SK-N-SH treated with all-trans-retinoic acid at 6 μM for 48 hours (cell line): ENCODE results near the gene PPP3CA.

Experiments used
- ARNTL ChIP-seq: fragments of 450-650 bp; formaldehyde crosslinking; IDR thresholded peaks from 2 replicates; pipeline ENCODE4 v1.5.0; 2020; ENCODE audit warnings: low read depth, mild to moderate bottlenecking, moderate library complexity, borderline replicate concordance
- CSDC2 ChIP-seq: fragments of 250-450 bp; sonication (Bioruptor Pico); IDR thresholded peaks from 2 replicates; pipeline ENCODE4 v1.5.0; 2020; ENCODE audit warnings: mild to moderate bottlenecking, moderate library complexity
- ISL1 ChIP-seq: fragments of 250-450 bp; sonication (Bioruptor Pico); IDR thresholded peaks from 2 replicates; pipeline ENCODE4 v2.1.2; 2022; ENCODE audit warnings: mild to moderate bottlenecking, moderate library complexity
- RARB ChIP-seq: fragments of 250-450 bp; sonication (Bioruptor Pico); IDR thresholded peaks from 2 replicates; pipeline ENCODE4 v1.8.0; 2021; ENCODE audit warnings: mild to moderate bottlenecking, moderate library complexity
- SNAI2 ChIP-seq: fragments of 250-450 bp; sonication (Bioruptor Pico); IDR thresholded peaks from 2 replicates; pipeline ENCODE4 v1.5.0; 2020; ENCODE audit warnings: mild to moderate bottlenecking, moderate library complexity
- TCF4 ChIP-seq: fragments of 250-450 bp; sonication (Bioruptor Pico); IDR thresholded peaks from 2 replicates; pipeline ENCODE4 v1.8.0; 2021; ENCODE audit warnings: mild to moderate bottlenecking, moderate library complexity, borderline replicate concordance
- TOX ChIP-seq: fragments of 250-450 bp; sonication (Bioruptor Pico); IDR thresholded peaks from 2 replicates; pipeline ENCODE4 v1.8.0; 2021; ENCODE audit warnings: mild to moderate bottlenecking, moderate library complexity, borderline replicate concordance
- ZFP3 ChIP-seq: fragments of 250-450 bp; sonication (Bioruptor Pico); IDR thresholded peaks from 2 replicates; pipeline ENCODE4 v1.5.0; 2020; ENCODE audit warnings: mild to moderate bottlenecking, moderate library complexity
- ZNF565 ChIP-seq: fragments of 450-650 bp; formaldehyde crosslinking; conservative IDR thresholded peaks from 2 replicates; pipeline ENCODE4 v1.5.0; 2020; ENCODE audit warnings: low read depth, mild to moderate bottlenecking, moderate library complexity
- TF ChIP-seq, protein P1 (sequence below): fragments of 250-450 bp; sonication (Bioruptor Pico); IDR thresholded peaks from 2 replicates; pipeline ENCODE4 v1.8.0; 2020; ENCODE audit warnings: mild to moderate bottlenecking, moderate library complexity, borderline replicate concordance
- TF ChIP-seq, protein P2 (sequence below): fragments of 250-450 bp; sonication (Bioruptor Pico); IDR thresholded peaks from 2 replicates; pipeline ENCODE4 v1.5.1; 2020; ENCODE audit warnings: low read depth, mild to moderate bottlenecking, moderate library complexity
- TF ChIP-seq, protein P3 (sequence below): fragments of 250-450 bp; sonication (Bioruptor Pico); IDR thresholded peaks from 2 replicates; pipeline ENCODE4 v1.5.1; 2021; ENCODE audit warnings: mild to moderate bottlenecking, moderate library complexity
- TF ChIP-seq, protein P4 (sequence below): fragments of 250-450 bp; sonication (Bioruptor Pico); IDR thresholded peaks from 2 replicates; pipeline ENCODE4 v1.5.0; 2020; ENCODE audit warnings: mild to moderate bottlenecking, moderate library complexity

DNA sequence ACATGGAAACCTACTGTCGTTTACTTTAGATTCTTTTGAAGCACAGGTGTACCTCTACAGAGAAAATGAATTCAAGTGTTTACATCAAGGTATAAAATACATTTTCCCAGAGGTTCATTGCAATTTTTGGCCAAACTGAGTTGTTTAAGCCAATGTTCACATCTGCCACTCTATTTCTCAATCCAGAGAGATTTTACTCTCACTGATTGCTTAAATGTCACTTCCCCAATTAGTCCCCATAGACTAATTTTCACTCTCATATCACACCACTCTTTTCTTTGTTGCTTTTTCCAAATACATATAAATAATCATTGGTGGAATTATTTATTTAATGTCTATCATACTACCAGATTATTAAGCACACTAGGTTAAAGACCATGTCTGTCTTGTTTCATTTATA is 271.8 kb downstream of the PPP3CA start:
- TF ChIP-seq RARB (CRISPR knock-in tag) (no peak), SNAI2 (CRISPR knock-in tag) (no peak), ISL1 (no peak), ZFP3 (CRISPR knock-in tag) (no peak), TOX (CRISPR knock-in tag) (no peak), TCF4 (CRISPR knock-in tag) (no peak), ZNF565 (no peak), CSDC2 (CRISPR knock-in tag) (no peak), ARNTL (CRISPR knock-in tag) (no peak)
- TF ChIP-seq, protein P1, sequence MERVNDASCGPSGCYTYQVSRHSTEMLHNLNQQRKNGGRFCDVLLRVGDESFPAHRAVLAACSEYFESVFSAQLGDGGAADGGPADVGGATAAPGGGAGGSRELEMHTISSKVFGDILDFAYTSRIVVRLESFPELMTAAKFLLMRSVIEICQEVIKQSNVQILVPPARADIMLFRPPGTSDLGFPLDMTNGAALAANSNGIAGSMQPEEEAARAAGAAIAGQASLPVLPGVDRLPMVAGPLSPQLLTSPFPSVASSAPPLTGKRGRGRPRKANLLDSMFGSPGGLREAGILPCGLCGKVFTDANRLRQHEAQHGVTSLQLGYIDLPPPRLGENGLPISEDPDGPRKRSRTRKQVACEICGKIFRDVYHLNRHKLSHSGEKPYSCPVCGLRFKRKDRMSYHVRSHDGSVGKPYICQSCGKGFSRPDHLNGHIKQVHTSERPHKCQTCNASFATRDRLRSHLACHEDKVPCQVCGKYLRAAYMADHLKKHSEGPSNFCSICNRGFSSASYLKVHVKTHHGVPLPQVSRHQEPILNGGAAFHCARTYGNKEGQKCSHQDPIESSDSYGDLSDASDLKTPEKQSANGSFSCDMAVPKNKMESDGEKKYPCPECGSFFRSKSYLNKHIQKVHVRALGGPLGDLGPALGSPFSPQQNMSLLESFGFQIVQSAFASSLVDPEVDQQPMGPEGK (CRISPR knock-in tag): no peak
- TF ChIP-seq, protein P2, sequence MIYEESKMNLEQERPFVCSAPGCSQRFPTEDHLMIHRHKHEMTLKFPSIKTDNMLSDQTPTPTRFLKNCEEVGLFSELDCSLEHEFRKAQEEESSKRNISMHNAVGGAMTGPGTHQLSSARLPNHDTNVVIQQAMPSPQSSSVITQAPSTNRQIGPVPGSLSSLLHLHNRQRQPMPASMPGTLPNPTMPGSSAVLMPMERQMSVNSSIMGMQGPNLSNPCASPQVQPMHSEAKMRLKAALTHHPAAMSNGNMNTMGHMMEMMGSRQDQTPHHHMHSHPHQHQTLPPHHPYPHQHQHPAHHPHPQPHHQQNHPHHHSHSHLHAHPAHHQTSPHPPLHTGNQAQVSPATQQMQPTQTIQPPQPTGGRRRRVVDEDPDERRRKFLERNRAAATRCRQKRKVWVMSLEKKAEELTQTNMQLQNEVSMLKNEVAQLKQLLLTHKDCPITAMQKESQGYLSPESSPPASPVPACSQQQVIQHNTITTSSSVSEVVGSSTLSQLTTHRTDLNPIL: no peak
- TF ChIP-seq, protein P3, sequence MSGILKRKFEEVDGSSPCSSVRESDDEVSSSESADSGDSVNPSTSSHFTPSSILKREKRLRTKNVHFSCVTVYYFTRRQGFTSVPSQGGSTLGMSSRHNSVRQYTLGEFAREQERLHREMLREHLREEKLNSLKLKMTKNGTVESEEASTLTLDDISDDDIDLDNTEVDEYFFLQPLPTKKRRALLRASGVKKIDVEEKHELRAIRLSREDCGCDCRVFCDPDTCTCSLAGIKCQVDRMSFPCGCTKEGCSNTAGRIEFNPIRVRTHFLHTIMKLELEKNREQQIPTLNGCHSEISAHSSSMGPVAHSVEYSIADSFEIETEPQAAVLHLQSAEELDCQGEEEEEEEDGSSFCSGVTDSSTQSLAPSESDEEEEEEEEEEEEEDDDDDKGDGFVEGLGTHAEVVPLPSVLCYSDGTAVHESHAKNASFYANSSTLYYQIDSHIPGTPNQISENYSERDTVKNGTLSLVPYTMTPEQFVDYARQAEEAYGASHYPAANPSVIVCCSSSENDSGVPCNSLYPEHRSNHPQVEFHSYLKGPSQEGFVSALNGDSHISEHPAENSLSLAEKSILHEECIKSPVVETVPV (CRISPR knock-in tag): no peak
- TF ChIP-seq, protein P4, sequence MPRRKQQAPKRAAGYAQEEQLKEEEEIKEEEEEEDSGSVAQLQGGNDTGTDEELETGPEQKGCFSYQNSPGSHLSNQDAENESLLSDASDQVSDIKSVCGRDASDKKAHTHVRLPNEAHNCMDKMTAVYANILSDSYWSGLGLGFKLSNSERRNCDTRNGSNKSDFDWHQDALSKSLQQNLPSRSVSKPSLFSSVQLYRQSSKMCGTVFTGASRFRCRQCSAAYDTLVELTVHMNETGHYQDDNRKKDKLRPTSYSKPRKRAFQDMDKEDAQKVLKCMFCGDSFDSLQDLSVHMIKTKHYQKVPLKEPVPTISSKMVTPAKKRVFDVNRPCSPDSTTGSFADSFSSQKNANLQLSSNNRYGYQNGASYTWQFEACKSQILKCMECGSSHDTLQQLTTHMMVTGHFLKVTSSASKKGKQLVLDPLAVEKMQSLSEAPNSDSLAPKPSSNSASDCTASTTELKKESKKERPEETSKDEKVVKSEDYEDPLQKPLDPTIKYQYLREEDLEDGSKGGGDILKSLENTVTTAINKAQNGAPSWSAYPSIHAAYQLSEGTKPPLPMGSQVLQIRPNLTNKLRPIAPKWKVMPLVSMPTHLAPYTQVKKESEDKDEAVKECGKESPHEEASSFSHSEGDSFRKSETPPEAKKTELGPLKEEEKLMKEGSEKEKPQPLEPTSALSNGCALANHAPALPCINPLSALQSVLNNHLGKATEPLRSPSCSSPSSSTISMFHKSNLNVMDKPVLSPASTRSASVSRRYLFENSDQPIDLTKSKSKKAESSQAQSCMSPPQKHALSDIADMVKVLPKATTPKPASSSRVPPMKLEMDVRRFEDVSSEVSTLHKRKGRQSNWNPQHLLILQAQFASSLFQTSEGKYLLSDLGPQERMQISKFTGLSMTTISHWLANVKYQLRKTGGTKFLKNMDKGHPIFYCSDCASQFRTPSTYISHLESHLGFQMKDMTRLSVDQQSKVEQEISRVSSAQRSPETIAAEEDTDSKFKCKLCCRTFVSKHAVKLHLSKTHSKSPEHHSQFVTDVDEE: no peak
